Stimulated activated CD4-positive, alpha-beta T cell treated with anti-CD3 and anti-CD28 coated beads, Interleukin-4, amount 100 ng/mL, for 1 hour (primary cell): ENCODE results near the gene LRRC3B.

Experiments used
- DNase-seq: peaks from one replicate; pipeline ENCODE4 v3.0.0-alpha.2; 2020

LRRC3B gene

GRCh38 chr3:26634601-26635000 lies 12.0 kb downstream of the LRRC3B start:
- no peak for DNase-seq

- no peak for DNase-seq
Observed at GRCh38 chr3:26636096-26636727, 13.6 kb downstream of the LRRC3B start.

GRCh38 chr3:26637698-26638097 lies 15.1 kb downstream of the LRRC3B start:
- DNase-seq: no peak

GRCh38 chr3:26638113-26638512 lies 15.5 kb downstream of the LRRC3B start:
- no peak for DNase-seq

- no peak for DNase-seq
Observed at GRCh38 chr3:26639339-26639738, 16.8 kb downstream of the LRRC3B start.

GRCh38 chr3:26647078-26647477 lies 24.5 kb downstream of the LRRC3B start:
- no peak for DNase-seq

GRCh38 chr3:26648461-26648860 lies 25.9 kb downstream of the LRRC3B start:
- DNase-seq: no peak

GRCh38 chr3:26652164-26652563 lies 29.6 kb downstream of the LRRC3B start:
- DNase-seq: no peak

- DNase-seq: no peak
Observed at GRCh38 chr3:26653811-26654425, 31.3 kb downstream of the LRRC3B start.

- no peak for DNase-seq
Observed at GRCh38 chr3:26655231-26655630, 32.7 kb downstream of the LRRC3B start.

GRCh38 chr3:26657348-26657976 lies 34.9 kb downstream of the LRRC3B start:
- DNase-seq: no peak

GRCh38 chr3:26668171-26668570 lies 45.6 kb downstream of the LRRC3B start:
- no peak for DNase-seq

- no peak for DNase-seq
Observed at GRCh38 chr3:26668696-26669095, 46.1 kb downstream of the LRRC3B start.

- DNase-seq: no peak
Observed at GRCh38 chr3:26675336-26675735, 52.8 kb downstream of the LRRC3B start.

GRCh38 chr3:26681632-26682031 lies 59.1 kb downstream of the LRRC3B start:
- no peak for DNase-seq

GRCh38 chr3:26682406-26682805 lies 59.8 kb downstream of the LRRC3B start:
- no peak for DNase-seq

GRCh38 chr3:26683902-26684301 lies 61.3 kb downstream of the LRRC3B start:
- DNase-seq: no peak

- DNase-seq: no peak
Observed at GRCh38 chr3:26687466-26687865, 64.9 kb downstream of the LRRC3B start.

- no peak for DNase-seq
Observed at GRCh38 chr3:26699553-26699952, 77.0 kb downstream of the LRRC3B start.

- DNase-seq: no peak
Observed at GRCh38 chr3:26703519-26703918, 80.9 kb downstream of the LRRC3B start.

GRCh38 chr3:26704736-26705135 lies 82.2 kb downstream of the LRRC3B start:
- DNase-seq: no peak

- DNase-seq: no peak
Observed at GRCh38 chr3:26708501-26708900, 85.9 kb downstream of the LRRC3B start.

- no peak for DNase-seq
Observed at GRCh38 chr3:26712211-26713026, 89.8 kb downstream of the LRRC3B start.

- no peak for DNase-seq
Observed at GRCh38 chr3:26713091-26713490, 90.5 kb downstream of the LRRC3B start.
